H9 (cell line): ENCODE data around the gene GALNT2. TPM values are rescaled to one million over a fixed set of nuclear protein-coding genes. Genes with fewer than 3 reads are reported as not detected.

Source experiments
- DNase-seq: peaks from one replicate; pipeline ENCODE4 v3.0.0-alpha.2; 2017
- H2AFZ ChIP-seq: one replicate; pipeline ENCODE4 v1.6.1; 2013; ENCODE audit warnings: mild to moderate bottlenecking, low read length, control low read depth, moderate library complexity
- H2AK5ac ChIP-seq: 2 replicates; pipeline ENCODE4 v1.6.1; 2013; ENCODE audit warnings: low read length, control low read depth, mixed read lengths; ENCODE audit not compliant: insufficient read length
- H2BK120ac ChIP-seq: one replicate; pipeline ENCODE4 v1.6.1; 2013; ENCODE audit warnings: low read depth, mild to moderate bottlenecking, low read length, control low read depth, inconsistent platforms; ENCODE audit not compliant: poor library complexity, severe bottlenecking
- H2BK12ac ChIP-seq: 2 replicates; pipeline ENCODE4 v1.6.1; 2013; ENCODE audit warnings: low read length, control low read depth, mixed read lengths, low read depth; ENCODE audit not compliant: insufficient read length
- H2BK15ac ChIP-seq: 2 replicates; pipeline ENCODE4 v1.6.1; 2013; ENCODE audit warnings: low read depth, low read length, control low read depth
- H2BK20ac ChIP-seq: one replicate; pipeline ENCODE4 v1.6.1; 2013; ENCODE audit warnings: low read depth, mild to moderate bottlenecking, low read length, control low read depth, inconsistent platforms; ENCODE audit not compliant: poor library complexity, severe bottlenecking
- H2BK5ac ChIP-seq: 2 replicates; pipeline ENCODE4 v1.6.1; 2013; ENCODE audit warnings: low read length, control low read depth, mixed read lengths; ENCODE audit not compliant: insufficient read length
- H3K14ac ChIP-seq: 2 replicates; pipeline ENCODE4 v1.6.1; 2013; ENCODE audit warnings: low read length, control low read depth; ENCODE audit not compliant: insufficient read depth
- H3K18ac ChIP-seq: 2 replicates; pipeline ENCODE4 v1.6.1; 2013; ENCODE audit warnings: low read depth, mild to moderate bottlenecking, mixed read lengths, low read length, control low read depth; ENCODE audit not compliant: insufficient read length
- H3K23ac ChIP-seq: 2 replicates; pipeline ENCODE4 v1.6.1; 2013; ENCODE audit warnings: low read length, control low read depth, mixed read lengths, low read depth; ENCODE audit not compliant: insufficient read length
- H3K23me2 ChIP-seq: 2 replicates; pipeline ENCODE4 v1.6.1; 2013; ENCODE audit warnings: low read depth, mild to moderate bottlenecking, mixed read lengths, low read length, control low read depth; ENCODE audit not compliant: insufficient read length, poor library complexity, severe bottlenecking
- H3K27ac ChIP-seq: 2 replicates; pipeline ENCODE4 v1.5.1; 2013; ENCODE audit warnings: low read length, control low read depth, mixed read lengths, low read depth; ENCODE audit not compliant: insufficient read length
- H3K27me3 ChIP-seq: 2 replicates; pipeline ENCODE4 v1.6.1; 2013; ENCODE audit warnings: low read length, control low read depth, inconsistent platforms; ENCODE audit not compliant: insufficient read depth
- H3K4ac ChIP-seq: 2 replicates; pipeline ENCODE4 v1.6.1; 2013; ENCODE audit warnings: low read depth, mild to moderate bottlenecking, control low read depth, inconsistent platforms, low read length, moderate library complexity
- H3K4me1 ChIP-seq: 2 replicates; pipeline ENCODE4 v1.6.1; 2013; ENCODE audit warnings: low read length, control low read depth, inconsistent platforms; ENCODE audit not compliant: insufficient read depth
- H3K4me2 ChIP-seq: 2 replicates; pipeline ENCODE4 v1.6.1; 2013; ENCODE audit warnings: low read length, control low read depth, mixed read lengths; ENCODE audit not compliant: insufficient read length, insufficient read depth
- H3K56ac ChIP-seq: 2 replicates; pipeline ENCODE4 v1.6.1; 2013; ENCODE audit warnings: low read depth, mild to moderate bottlenecking, mixed read lengths, low read length, control low read depth; ENCODE audit not compliant: insufficient read length
- H3K79me1 ChIP-seq: 2 replicates; pipeline ENCODE4 v1.6.1; 2013; ENCODE audit warnings: low read depth, mild to moderate bottlenecking, moderate library complexity, low read length, control low read depth, inconsistent platforms; ENCODE audit not compliant: insufficient read depth, poor library complexity, severe bottlenecking
- H3K79me2 ChIP-seq: 2 replicates; pipeline ENCODE4 v1.6.1; 2013; ENCODE audit warnings: low read length, control low read depth, inconsistent platforms; ENCODE audit not compliant: insufficient read depth
- H3K9ac ChIP-seq: 2 replicates; pipeline ENCODE4 v1.6.1; 2013; ENCODE audit warnings: low read length, control low read depth, mixed read lengths; ENCODE audit not compliant: insufficient read length; ENCODE audit errors: extremely low read depth
- H3K9me3 ChIP-seq: one replicate; pipeline ENCODE4 v1.6.1; 2013; ENCODE audit warnings: low read depth, low read length, inconsistent platforms; ENCODE audit not compliant: control insufficient read depth
- H3T11ph ChIP-seq: one replicate; pipeline ENCODE4 v1.6.1; 2013; ENCODE audit warnings: mild to moderate bottlenecking, low read length, control low read depth, inconsistent platforms
- H4K20me1 ChIP-seq: one replicate; pipeline ENCODE4 v1.6.1; 2013; ENCODE audit not compliant: control insufficient read depth, insufficient read length, insufficient read depth
- H4K5ac ChIP-seq: 2 replicates; pipeline ENCODE4 v1.6.1; 2013; ENCODE audit warnings: low read depth, mild to moderate bottlenecking, mixed read lengths, low read length, control low read depth; ENCODE audit not compliant: insufficient read length
- H4K8ac ChIP-seq: replicated peaks from 2 replicates; pipeline ENCODE4 v1.6.1; 2013; ENCODE audit warnings: low read length, control low read depth, mixed read lengths, low read depth; ENCODE audit not compliant: insufficient read length
- H4K91ac ChIP-seq: 2 replicates; pipeline ENCODE4 v1.6.1; 2013; ENCODE audit warnings: low read depth, mild to moderate bottlenecking, moderate library complexity, mixed read lengths, low read length, control low read depth; ENCODE audit not compliant: insufficient read length
- H3K27ac Mint-ChIP-seq, 3 experiments: 2 replicates in 2 of 3; 3 replicates in 1 of 3; pipeline ENCODE4 v1.8.0; 2020 to 2021; ENCODE audit warnings: mixed read lengths in 3 of 3, mild to moderate bottlenecking in 1 of 3, moderate library complexity in 1 of 3
- H3K27me3 Mint-ChIP-seq: 2 replicates; pipeline ENCODE4 v1.8.0; 2021; ENCODE audit warnings: low read depth, mild to moderate bottlenecking, moderate library complexity, mixed read lengths
- H3K36me3 Mint-ChIP-seq, 3 experiments: 2 replicates in 2 of 3; 3 replicates in 1 of 3; pipeline ENCODE4 v1.8.0; 2020 to 2021; ENCODE audit warnings: low read depth in 3 of 3, mixed read lengths in 3 of 3; ENCODE audit not compliant: insufficient read depth in 1 of 3
- H3K4me1 Mint-ChIP-seq, 2 experiments: 2 replicates each; pipeline ENCODE4 v1.8.0; 2020; ENCODE audit warnings: mixed read lengths in 2 of 2
- H3K4me3 Mint-ChIP-seq, 2 experiments: 2 replicates in 1 of 2; 3 replicates in 1 of 2; pipeline ENCODE4 v1.8.0; 2020 to 2021; ENCODE audit warnings: mild to moderate bottlenecking in 2 of 2, mixed read lengths in 2 of 2, moderate library complexity in 1 of 2
- H3K9me3 Mint-ChIP-seq, 2 experiments: 2 replicates in 1 of 2; 3 replicates in 1 of 2; pipeline ENCODE4 v1.8.0; 2020; ENCODE audit warnings: mild to moderate bottlenecking in 2 of 2, mixed read lengths in 2 of 2, moderate library complexity in 1 of 2
- CTCF ChIP-seq: fragments of 200-600 bp; sonication (generic); conservative IDR thresholded peaks from 3 replicates; pipeline ENCODE4 v1.8.0; 2021; ENCODE audit warnings: antibody characterized with exemption, mild to moderate bottlenecking
- WGBS: extraction: QIAGEN DNeasy Blood & Tissue Kit; methylation state at CpG from one replicate; pipeline ENCODE4 v1.1.7; 2013; ENCODE audit warnings: missing lambda C conversion rate, low lambda C conversion rate, mixed read lengths; ENCODE audit not compliant: insufficient read length; ENCODE audit errors: extremely low coverage; 5-methylcytosine and 5-hydroxymethylcytosine counted together
- total RNA-seq: library from RNA; stranded (reverse); gene quantifications from 2 replicates; pipeline ENCODE4 v1.2.1, GENCODE V29; 2021

GALNT2 gene
- total RNA-seq, 1 experiment from 2014 or later: 57.6 TPM

- no peaks in the 10 kb centered on the region for H3K36me3 Mint-ChIP-seq
- Histone ChIP-seq H3K79me2 (no peaks in the 10 kb centered on the region), H3K9ac (no peak overlapping the region), H3K4me2 (no peak overlapping the region), H2BK5ac (no peak overlapping the region), H3K56ac (no peak overlapping the region), H4K91ac (no peak overlapping the region), H3K14ac (no peak overlapping the region; the same call in 1 of the 2 replicates), H4K8ac (no peak overlapping the region), H3K27ac (no peak overlapping the region), H3K18ac (no peak overlapping the region), H3K27me3 (no peaks in the 10 kb centered on the region), H3K4ac (no peak overlapping the region), H3K23ac (no peak overlapping the region), H3K79me1 (no peaks in the 10 kb centered on the region), H3K9me3 (no peaks in the 10 kb centered on the region), H2BK120ac (no peak overlapping the region), H2BK20ac (no peak overlapping the region), H2AFZ (peak overlapping the region; percentile 63), H4K5ac (no peak overlapping the region), H3T11ph (no peak overlapping the region), H4K20me1 (no peaks in the 10 kb centered on the region), H3K23me2 (no peaks in the 10 kb centered on the region), H2BK12ac (no peak overlapping the region), H3K4me1 (peaks cover 5% of the 10 kb centered on the region; the same call in 1 of the 2 replicates), H2BK15ac (no peak overlapping the region), H2AK5ac (no peak overlapping the region)
- no peaks in the 10 kb centered on the region for H3K9me3 Mint-ChIP-seq
- no CpG with 5 or more reads among the region's 3 CpGs for WGBS
- no peak overlapping the region for H3K4me3 Mint-ChIP-seq
- peaks cover 6% of the 10 kb centered on the region for H3K27me3 Mint-ChIP-seq
- peaks cover 16 to 17% of the 10 kb centered on the region in 2 experiments for H3K4me1 Mint-ChIP-seq
- TF ChIP-seq CTCF: no peak
- H3K27ac Mint-ChIP-seq: no peak overlapping the region
- DNase-seq: no peak
Observed at GRCh38 chr1:230043081-230043480, 24.0 kb upstream of the GALNT2 start.
